Astrocyte of the spinal cord (primary cell): ENCODE results near the gene DNAJB1.
A peak's percentile ranks its signal among the peaks of the same experiment; 100 is the strongest.

Source experiments
- DNase-seq: peaks from one replicate; pipeline ENCODE4 v3.0.0; 2011; ENCODE audit warnings: low read depth, low spot score
- H3K4me3 ChIP-seq: 2 replicates; pipeline ENCODE4 v1.5.1; 2011; ENCODE audit warnings: low read depth, mild to moderate bottlenecking, low read length, moderate library complexity
- in situ Hi-C: cut with HindIII; loops from 2 replicates; pipeline ENCODE4 v1.10.0; 2017; ENCODE audit warnings: low sequenced_read_pairs
- TF ChIP-seq, protein P1 (sequence below): IDR thresholded peaks from 2 replicates; pipeline ENCODE4 v1.5.1; 2012; ENCODE audit warnings: low read depth, mild to moderate bottlenecking, low read length, inconsistent platforms

The DNAJB1 gene

DNA sequence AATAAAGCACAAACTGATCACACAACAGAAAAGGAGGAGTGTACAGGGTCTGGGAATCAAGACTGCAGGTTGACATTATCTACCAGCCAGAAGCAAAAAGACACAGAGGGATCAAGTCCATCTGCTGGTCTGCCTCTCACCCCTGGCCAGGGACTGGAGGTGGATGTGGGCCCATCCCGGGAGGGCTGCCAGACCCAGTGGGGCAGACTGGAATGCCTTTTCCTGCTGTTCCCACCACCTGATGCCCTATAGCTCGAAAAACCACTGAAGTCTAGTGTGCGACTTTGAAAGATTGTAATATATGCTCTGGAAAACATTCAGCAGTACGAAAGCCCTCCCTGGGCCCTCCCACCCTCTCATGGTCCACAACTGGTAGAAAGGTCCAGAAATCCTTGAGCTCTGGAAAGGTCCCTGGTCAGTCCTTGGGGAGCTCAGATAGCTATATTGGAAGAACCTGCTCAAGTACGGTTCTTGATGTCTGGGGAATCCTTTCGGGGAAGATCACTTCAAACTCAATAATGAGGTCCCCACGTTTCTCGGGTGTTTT, 2.6 kb downstream of the DNAJB1 start:
- in situ Hi-C loops, result no loop called here
- peak overlapping the region; percentile 68 for H3K4me3 ChIP-seq
- no peak for DNase-seq
- TF ChIP-seq, protein P1, sequence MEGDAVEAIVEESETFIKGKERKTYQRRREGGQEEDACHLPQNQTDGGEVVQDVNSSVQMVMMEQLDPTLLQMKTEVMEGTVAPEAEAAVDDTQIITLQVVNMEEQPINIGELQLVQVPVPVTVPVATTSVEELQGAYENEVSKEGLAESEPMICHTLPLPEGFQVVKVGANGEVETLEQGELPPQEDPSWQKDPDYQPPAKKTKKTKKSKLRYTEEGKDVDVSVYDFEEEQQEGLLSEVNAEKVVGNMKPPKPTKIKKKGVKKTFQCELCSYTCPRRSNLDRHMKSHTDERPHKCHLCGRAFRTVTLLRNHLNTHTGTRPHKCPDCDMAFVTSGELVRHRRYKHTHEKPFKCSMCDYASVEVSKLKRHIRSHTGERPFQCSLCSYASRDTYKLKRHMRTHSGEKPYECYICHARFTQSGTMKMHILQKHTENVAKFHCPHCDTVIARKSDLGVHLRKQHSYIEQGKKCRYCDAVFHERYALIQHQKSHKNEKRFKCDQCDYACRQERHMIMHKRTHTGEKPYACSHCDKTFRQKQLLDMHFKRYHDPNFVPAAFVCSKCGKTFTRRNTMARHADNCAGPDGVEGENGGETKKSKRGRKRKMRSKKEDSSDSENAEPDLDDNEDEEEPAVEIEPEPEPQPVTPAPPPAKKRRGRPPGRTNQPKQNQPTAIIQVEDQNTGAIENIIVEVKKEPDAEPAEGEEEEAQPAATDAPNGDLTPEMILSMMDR, result no peak

DNA sequence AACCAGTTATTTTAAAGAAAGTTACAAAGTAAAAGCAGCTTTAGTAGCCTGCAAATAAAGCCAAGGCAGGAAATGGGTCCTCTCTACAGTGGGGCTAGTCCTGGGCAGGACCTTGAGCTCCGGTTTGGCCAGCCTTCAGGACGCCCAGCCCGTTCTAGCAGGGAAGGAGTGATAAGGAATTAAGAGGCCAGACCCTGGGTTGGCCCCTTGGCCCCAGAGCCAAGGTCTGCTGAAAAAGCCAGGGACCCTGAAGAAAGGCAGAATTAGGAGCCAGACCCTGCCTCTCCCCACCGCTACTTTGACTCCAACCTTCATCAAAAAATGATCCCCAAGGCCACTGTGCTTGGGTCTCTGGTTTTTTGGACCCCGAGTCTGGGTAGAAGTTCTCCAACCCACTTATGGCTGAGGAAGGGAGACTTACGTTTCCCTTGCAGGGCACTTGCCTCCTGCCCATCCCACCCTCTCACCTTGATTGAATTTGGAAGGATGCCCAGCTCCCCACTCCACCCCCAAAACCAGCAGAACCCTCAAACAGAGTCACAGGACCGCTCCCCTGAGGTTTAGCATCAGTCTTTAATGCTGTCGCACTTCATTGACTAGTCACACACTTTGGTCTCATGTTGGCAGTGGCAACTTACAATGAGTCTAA, 3.9 kb downstream of the DNAJB1 start:
- H3K4me3 ChIP-seq, result no peak overlapping the region
- DNase-seq, result no peak
- TF ChIP-seq, protein P1, result no peak
- in situ Hi-C loops, result no loop called here

DNA sequence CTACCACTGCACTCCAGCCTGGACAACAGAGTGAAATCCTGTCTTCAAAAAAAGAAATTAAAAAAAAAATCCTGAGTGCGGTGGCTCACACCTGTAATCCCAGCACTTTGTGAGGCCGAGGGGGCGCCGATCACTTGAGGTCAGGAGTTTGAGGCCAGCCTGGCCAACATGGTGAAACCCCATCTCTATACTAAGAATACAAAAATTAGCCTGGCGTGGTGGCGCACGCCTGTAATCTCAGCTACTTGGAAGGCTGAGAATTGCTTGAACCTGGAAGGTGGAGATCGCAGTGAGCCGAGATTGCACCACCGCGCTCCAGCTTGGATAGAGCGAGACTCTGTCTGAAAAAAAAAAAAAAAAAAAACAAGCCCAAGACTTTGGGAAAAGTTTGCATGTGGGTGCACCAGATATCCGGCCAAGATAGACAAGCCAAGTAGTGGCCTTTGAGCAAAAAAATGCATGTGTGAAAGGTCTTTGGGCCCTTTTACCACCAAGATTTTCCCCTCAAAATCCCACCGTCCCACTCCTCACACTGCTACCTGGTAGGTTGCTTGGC, 5.7 kb downstream of the DNAJB1 start:
- H3K4me3 ChIP-seq, result no peak overlapping the region
- TF ChIP-seq, protein P1, result no peak
- no peak for DNase-seq
- in situ Hi-C loops, result no loop called here

DNA sequence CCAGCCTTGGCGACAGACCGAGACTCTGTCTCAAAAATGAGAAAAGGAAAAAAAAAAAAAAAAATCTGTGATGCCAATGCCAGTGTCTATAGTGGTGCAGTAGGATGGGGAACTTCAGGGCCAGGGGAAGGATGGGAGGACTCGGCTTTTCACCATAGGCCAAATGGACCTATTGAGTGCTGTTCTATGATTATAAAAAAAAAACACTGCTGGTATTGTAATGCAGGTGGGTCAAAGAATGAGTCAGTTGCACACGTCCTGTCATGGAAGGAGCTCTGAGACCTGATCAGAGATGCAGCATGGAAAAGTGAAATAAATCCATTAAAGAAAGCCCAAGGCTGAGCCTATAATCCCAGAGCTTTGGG, 7.0 kb downstream of the DNAJB1 start:
- in situ Hi-C loops, result no loop called here
- H3K4me3 ChIP-seq, result no peak overlapping the region
- DNase-seq, result no peak
- TF ChIP-seq, protein P1, result no peak

DNA sequence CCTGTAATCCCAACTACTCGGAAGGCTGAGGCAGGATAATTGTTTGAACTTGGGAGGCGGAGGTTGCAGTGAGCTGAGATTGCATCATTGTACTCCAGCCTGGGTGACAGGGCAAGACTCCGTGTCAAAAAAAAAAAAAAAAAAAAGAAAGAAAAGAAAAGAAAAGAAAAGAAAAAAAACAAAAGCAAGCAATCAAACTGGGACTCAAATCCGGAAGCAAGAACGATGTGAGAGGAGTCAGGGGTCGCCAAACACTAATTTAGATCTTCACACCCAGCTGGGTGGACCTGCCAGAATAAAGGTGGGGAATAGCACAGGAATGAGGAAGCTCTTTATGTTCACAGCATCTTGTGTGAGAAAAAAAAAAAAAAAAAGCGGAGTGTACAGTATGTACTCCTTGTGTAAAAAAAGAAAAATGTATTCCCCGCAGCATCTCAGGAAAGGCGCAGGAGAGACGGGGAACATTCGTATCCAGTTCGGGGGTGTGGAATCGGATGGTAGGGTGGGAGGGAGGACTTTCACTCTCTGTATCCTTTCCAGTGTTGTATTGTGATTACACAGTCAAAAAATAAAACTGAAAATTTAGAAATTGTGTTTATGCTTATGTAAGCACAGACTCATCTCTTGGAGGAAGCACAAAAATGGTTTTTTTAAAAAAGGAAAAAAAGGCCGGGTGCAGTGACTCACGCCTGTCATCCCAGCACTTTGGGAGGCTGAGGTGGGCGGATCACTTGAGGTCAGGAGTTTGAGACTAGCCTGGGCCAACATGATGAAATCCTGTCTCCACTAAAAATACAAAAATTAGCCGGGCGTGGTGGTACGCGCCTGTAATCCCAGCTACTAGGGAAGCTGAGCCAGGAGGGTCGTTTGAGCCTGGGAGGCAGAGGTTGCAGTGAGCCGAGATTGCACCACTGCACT, 7.6 kb downstream of the DNAJB1 start:
- in situ Hi-C loops, result no loop called here
- peak; percentile 81 for DNase-seq
- TF ChIP-seq, protein P1, result no peak
- no peak overlapping the region for H3K4me3 ChIP-seq

DNA sequence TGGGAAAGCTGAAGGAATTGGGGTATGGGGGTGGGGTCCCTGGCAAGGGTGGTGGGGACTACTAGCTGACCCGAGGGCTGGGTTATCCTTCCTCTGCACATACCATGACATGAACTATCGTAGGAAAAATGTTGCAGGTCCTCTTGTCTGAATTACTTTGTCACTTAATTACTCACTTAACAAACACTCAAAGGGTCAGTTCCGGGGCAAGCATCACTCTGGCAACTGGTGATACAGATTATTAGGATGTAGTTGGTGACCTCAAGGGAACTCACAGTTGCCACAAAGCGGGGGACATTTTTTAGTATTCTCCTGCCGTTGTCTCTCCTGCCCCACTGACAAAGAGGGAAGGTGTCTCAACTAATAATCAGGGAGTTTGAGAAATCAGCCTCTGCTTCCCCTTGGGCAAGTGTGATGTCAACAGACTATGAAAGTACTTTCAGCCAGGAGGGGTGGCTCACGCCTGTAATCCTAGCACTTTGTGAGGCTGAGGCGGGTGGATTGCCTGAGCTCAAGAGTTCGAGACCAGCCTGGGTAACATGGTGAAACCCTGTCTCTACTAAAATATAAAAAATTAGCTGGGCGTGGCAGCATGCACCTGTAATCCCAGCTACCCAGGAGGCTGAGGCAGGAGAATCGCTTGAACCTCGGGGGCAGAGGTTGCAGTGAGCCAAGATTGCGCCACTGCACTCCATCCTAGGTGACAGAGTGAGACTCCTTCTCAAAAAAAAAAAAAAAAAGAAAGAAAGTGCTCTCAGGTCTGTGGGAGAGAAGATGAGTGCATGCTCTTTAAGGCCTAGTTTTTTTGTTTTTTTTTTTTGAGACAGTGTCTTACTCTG, 10.3 kb downstream of the DNAJB1 start:
- TF ChIP-seq, protein P1, result no peak
- in situ Hi-C loops, result no loop called here
- H3K4me3 ChIP-seq, result no peak overlapping the region
- DNase-seq, result no peak
